ENCODE data around the gene PHACTR1.
"Not testable (repeated sequence)": the region's sequence is repeated elsewhere in the genome, so short reads cannot be mapped to it uniquely, and the experiment has no call there.

Gene PHACTR1

DNA sequence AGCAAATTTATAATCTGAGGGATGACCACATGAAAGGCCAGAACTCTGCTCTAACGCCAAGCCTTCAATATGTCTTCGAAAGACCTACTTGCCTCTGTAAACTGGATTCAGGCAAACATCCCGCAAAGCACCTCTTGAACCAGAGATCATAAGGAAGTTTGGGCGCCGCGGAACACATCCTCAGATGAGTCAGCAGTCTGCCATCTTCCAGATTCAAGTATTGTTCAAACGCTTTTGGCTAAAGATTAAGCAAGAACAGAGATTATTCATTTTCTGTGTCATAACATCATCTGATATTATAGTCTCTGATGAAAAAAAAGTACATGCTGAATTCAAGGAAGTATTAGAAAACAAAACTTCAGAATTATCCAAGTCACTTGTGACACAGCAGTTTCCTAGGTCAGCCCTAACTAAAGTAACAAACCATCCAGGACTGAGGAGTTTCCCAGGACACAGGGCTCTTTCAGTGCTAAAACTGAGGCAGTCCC, 591.0 kb downstream of the PHACTR1 start:
- no peaks in the 10 kb centered on the region for H3K9me3 ChIP-seq (ENCODE audit: control insufficient read depth, low read length)
- peaks cover 50% of the 10 kb centered on the region for H3K36me3 ChIP-seq (ENCODE audit: control insufficient read depth, insufficient read depth, low read length, severe bottlenecking)
- H3K27me3 ChIP-seq (replicated peaks; ENCODE audit: control insufficient read depth, insufficient read depth, low read length), result no peaks in the 10 kb centered on the region
- H3K4me3 ChIP-seq (ENCODE audit: low read length), result no peak overlapping the region
- no peak for DNase-seq (ENCODE audit: low read depth)
- peak overlapping the region; percentile 21 for H3K9ac ChIP-seq (ENCODE audit: low read length)
- H3K4me1 ChIP-seq (ENCODE audit: control insufficient read depth, insufficient read depth, low read length), result peaks cover 33% of the 10 kb centered on the region

DNA sequence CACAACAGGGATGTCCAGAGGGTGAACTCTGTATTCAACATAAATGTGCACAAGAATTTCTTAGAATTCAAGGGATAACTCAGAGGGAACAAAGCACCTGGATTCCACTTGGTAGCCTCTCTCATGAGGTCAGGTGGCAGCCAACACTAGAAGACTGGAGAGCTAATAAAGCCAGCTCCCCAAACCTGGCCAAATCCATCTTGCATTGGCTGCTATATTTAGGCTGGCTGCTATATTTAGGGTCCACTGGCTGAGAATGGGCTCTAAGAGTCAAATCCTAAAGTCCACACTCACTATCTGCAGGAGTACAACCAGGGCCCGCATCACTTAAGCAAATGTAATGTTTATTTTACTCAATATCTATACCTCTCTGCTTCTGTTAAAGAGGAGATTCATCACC, 591.8 kb downstream of the PHACTR1 start:
- no peak overlapping the region for H3K9ac ChIP-seq (ENCODE audit: low read length)
- H3K36me3 ChIP-seq (ENCODE audit: control insufficient read depth, insufficient read depth, low read length, severe bottlenecking), result peaks cover 56% of the 10 kb centered on the region
- peaks cover 25% of the 10 kb centered on the region for H3K4me1 ChIP-seq (ENCODE audit: control insufficient read depth, insufficient read depth, low read length)
- no peak overlapping the region for H3K4me3 ChIP-seq (ENCODE audit: low read length)
- H3K9me3 ChIP-seq (ENCODE audit: control insufficient read depth, low read length), result no peaks in the 10 kb centered on the region
- DNase-seq (ENCODE audit: low read depth), result no peak
- no peaks in the 10 kb centered on the region for H3K27me3 ChIP-seq (replicated peaks; ENCODE audit: control insufficient read depth, insufficient read depth, low read length)

DNA sequence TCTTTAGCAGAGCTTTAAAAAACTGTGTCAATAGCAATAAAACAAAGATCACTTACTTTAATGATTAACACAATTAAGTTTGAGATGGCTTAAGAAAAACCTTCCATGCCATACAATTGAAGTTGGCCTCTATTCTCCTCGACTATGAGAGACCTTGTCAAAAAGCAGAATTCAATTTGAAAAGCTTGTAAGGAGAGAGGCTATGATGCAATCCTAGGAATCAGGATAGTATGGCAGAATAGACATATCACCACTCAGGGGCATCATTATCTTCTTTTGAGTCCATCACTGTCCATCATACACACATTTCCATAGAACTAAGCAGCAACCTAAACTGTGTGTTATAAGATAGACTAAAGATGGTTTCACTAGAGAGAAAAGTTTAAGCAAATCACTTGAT, 594.6 kb downstream of the PHACTR1 start:
- H3K9me3 ChIP-seq (ENCODE audit: control insufficient read depth, low read length), result no peaks in the 10 kb centered on the region
- H3K36me3 ChIP-seq (ENCODE audit: control insufficient read depth, insufficient read depth, low read length, severe bottlenecking), result peaks cover 70% of the 10 kb centered on the region
- no peaks in the 10 kb centered on the region for H3K27me3 ChIP-seq (replicated peaks; ENCODE audit: control insufficient read depth, insufficient read depth, low read length)
- no peak overlapping the region for H3K9ac ChIP-seq (ENCODE audit: low read length)
- no peak overlapping the region for H3K4me3 ChIP-seq (ENCODE audit: low read length)
- H3K4me1 ChIP-seq (ENCODE audit: control insufficient read depth, insufficient read depth, low read length), result peaks cover 6% of the 10 kb centered on the region
- no peak for DNase-seq (ENCODE audit: low read depth)

DNA sequence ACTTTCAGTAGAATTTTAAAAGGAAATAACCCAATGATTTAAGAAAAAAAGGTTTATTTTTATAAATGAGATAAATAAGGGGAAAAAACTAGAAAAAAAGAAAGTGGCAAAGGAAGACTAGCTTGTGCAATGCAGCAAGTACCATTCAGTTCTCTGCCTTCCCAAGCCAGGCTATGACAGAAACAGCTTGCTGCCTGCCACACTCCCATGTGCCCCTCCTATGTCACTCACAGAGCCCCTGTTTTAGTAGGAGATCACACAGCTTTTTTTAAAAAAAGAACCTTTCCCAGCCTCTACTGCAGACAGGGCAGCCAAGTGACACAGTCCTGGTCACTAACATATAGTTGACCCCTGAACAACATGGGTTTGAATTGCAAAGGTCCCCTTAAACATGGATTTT, 598.2 kb downstream of the PHACTR1 start:
- Histone ChIP-seq H3K4me1 (ENCODE audit: control insufficient read depth, insufficient read depth, low read length) (no peaks in the 10 kb centered on the region), H3K4me3 (ENCODE audit: low read length) (no peak overlapping the region), H3K36me3 (ENCODE audit: control insufficient read depth, insufficient read depth, low read length, severe bottlenecking) (peaks cover 80% of the 10 kb centered on the region), H3K27me3 (replicated peaks; ENCODE audit: control insufficient read depth, insufficient read depth, low read length) (no peaks in the 10 kb centered on the region), H3K9me3 (ENCODE audit: control insufficient read depth, low read length) (no peaks in the 10 kb centered on the region), H3K9ac (ENCODE audit: low read length) (no peak overlapping the region)
- DNase-seq (ENCODE audit: low read depth), result no peak

DNA sequence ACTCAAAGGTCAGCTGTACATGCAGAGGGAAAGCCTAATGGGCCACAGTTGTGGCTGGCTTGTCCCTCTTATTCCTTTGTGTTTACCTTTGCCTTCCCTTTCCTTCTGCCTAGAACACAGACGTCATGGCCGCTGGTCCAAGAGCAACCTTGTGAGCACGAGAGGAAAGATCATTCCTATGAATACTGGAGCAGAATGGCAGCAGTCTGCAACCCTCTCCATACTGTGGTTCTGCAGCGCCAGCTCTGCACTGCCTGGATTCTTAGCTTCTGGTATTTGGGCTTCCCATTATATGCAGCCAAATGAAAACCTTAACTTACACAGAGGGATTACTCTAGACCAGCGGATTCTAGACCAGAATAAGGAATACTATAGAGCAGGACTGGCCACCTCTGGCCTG, 599.3 kb downstream of the PHACTR1 start:
- Histone ChIP-seq H3K9me3 (ENCODE audit: control insufficient read depth, low read length) (no peaks in the 10 kb centered on the region), H3K27me3 (replicated peaks; ENCODE audit: control insufficient read depth, insufficient read depth, low read length) (no peaks in the 10 kb centered on the region), H3K36me3 (ENCODE audit: control insufficient read depth, insufficient read depth, low read length, severe bottlenecking) (peaks cover 87% of the 10 kb centered on the region), H3K4me3 (ENCODE audit: low read length) (no peak overlapping the region), H3K4me1 (ENCODE audit: control insufficient read depth, insufficient read depth, low read length) (no peaks in the 10 kb centered on the region), H3K9ac (ENCODE audit: low read length) (no peak overlapping the region)
- DNase-seq (ENCODE audit: low read depth), result no peak

DNA sequence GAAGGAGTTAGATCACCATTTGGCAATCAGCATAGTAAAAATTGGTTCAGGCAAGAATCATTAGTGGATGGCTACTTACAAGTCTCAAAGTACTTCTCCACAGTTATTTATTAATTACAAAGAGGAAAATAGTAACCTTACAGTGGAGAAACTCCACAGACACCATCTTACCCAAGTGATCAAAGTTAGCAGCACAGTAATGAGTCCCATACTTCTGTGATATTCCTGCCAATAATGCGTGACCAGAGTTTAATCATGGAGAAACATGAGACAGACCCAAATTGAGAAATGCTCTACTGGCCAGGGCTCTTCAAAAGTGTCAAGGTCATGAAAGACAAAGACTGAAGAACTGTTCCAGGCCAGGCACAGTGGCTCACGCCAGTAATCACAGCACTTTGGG, 602.3 kb downstream of the PHACTR1 start:
- no peak overlapping the region for H3K9ac ChIP-seq (ENCODE audit: low read length)
- peaks cover 94% of the 10 kb centered on the region for H3K36me3 ChIP-seq (ENCODE audit: control insufficient read depth, insufficient read depth, low read length, severe bottlenecking)
- no peaks in the 10 kb centered on the region for H3K9me3 ChIP-seq (ENCODE audit: control insufficient read depth, low read length)
- H3K27me3 ChIP-seq (replicated peaks; ENCODE audit: control insufficient read depth, insufficient read depth, low read length), result no peaks in the 10 kb centered on the region
- H3K4me1 ChIP-seq (ENCODE audit: control insufficient read depth, insufficient read depth, low read length), result no peaks in the 10 kb centered on the region
- DNase-seq (ENCODE audit: low read depth), result no peak
- H3K4me3 ChIP-seq (ENCODE audit: low read length), result no peak overlapping the region

DNA sequence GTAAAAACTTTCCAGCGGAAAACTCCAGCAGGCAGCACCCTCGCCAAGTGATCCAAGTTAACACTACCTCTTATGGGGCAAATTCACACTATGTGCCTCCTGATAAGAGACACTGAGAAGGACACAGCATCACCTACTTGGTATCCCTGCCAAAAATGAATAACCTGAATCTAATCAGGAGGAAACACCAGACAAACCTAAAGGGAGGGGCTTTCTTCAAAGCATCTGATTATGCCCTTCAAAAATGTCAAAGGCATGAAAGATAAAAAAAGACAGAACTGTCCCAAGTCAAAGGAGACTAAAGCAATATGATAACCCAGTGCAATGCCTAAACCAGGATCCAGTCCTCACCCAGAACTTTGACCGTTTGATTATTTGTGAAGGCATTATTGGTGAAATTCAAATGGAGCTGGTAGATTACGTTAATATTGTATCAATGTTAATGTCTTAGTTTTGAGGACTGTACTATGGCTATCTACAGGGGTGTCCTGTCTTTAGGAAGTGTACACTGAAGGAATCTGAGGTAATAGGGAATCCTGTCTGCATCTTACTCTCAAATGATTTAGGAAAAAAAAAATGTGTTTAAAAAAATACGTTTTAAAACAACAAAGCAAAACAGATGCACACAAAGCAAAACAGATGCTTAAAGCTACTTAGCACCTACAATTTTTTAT, 603.5 kb downstream of the PHACTR1 start:
- Histone ChIP-seq H3K36me3 (ENCODE audit: control insufficient read depth, insufficient read depth, low read length, severe bottlenecking) (peaks cover 94% of the 10 kb centered on the region), H3K4me1 (ENCODE audit: control insufficient read depth, insufficient read depth, low read length) (no peaks in the 10 kb centered on the region), H3K27me3 (replicated peaks; ENCODE audit: control insufficient read depth, insufficient read depth, low read length) (no peaks in the 10 kb centered on the region), H3K4me3 (ENCODE audit: low read length) (no peak overlapping the region), H3K9ac (ENCODE audit: low read length) (no peak overlapping the region), H3K9me3 (ENCODE audit: control insufficient read depth, low read length) (no peaks in the 10 kb centered on the region)
- DNase-seq (ENCODE audit: low read depth), result no peak

DNA sequence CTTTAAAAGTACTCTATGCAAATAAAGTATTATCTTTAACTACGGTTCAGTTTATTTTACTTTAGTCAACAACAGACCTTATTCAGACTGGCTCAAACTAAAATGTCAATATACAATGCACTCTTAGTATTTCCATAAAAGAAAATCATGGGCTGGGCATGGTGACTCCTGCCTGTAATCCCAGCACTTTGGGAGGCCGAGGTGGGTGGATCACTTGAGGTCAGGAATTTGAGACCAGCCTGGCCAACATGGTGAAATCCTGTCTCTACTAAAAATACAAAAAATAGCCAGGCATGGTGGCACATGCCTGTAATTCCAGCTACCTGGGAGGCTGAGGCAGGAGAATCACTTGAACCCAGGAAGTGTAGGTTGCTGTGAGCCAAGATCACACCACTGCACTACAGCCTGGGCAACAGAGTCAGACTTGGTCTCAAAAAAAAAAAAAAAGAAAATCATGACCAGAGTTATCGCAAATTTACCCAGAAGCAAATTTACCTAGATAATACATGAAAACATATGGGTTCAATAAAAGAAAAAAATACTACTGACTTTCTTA, 609.5 kb downstream of the PHACTR1 start:
- not testable (repeated sequence) for H3K9ac ChIP-seq (ENCODE audit: low read length); H3K27me3 ChIP-seq (replicated peaks; ENCODE audit: control insufficient read depth, insufficient read depth, low read length); DNase-seq (ENCODE audit: low read depth); H3K9me3 ChIP-seq (ENCODE audit: control insufficient read depth, low read length); H3K4me3 ChIP-seq (ENCODE audit: low read length)
- Histone ChIP-seq H3K4me1 (ENCODE audit: control insufficient read depth, insufficient read depth, low read length) (peaks cover 16% of the 10 kb centered on the region), H3K36me3 (ENCODE audit: control insufficient read depth, insufficient read depth, low read length, severe bottlenecking) (peaks cover 40% of the 10 kb centered on the region)

DNA sequence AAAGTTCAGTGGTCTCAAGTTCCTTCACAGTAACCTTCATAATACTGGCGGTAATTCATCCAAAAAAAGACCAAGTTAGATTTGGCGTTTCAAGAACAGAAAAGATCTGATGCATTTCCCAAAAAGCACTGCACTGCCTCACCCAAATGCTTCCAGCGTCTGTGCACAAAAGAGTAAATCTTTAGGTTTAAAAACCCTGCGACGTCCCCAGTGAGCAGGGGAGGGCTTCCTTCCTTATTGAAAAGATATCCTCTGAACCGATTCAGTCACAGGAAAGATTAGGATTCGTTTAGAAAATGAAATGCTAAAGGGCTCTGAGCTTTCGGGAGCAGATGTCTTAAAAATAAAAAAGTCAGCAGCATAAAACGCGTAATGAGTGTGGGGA, 611.1 kb downstream of the PHACTR1 start:
- H3K4me1 ChIP-seq (ENCODE audit: control insufficient read depth, insufficient read depth, low read length), result peaks cover 16% of the 10 kb centered on the region
- peak; percentile 39 for DNase-seq (ENCODE audit: low read depth)
- H3K27me3 ChIP-seq (replicated peaks; ENCODE audit: control insufficient read depth, insufficient read depth, low read length), result no peaks in the 10 kb centered on the region
- H3K4me3 ChIP-seq (ENCODE audit: low read length), result peak overlapping the region; percentile 95
- H3K36me3 ChIP-seq (ENCODE audit: control insufficient read depth, insufficient read depth, low read length, severe bottlenecking), result peaks cover 24% of the 10 kb centered on the region
- peak overlapping the region; percentile 92 for H3K9ac ChIP-seq (ENCODE audit: low read length)
- H3K9me3 ChIP-seq (ENCODE audit: control insufficient read depth, low read length), result no peaks in the 10 kb centered on the region

DNA sequence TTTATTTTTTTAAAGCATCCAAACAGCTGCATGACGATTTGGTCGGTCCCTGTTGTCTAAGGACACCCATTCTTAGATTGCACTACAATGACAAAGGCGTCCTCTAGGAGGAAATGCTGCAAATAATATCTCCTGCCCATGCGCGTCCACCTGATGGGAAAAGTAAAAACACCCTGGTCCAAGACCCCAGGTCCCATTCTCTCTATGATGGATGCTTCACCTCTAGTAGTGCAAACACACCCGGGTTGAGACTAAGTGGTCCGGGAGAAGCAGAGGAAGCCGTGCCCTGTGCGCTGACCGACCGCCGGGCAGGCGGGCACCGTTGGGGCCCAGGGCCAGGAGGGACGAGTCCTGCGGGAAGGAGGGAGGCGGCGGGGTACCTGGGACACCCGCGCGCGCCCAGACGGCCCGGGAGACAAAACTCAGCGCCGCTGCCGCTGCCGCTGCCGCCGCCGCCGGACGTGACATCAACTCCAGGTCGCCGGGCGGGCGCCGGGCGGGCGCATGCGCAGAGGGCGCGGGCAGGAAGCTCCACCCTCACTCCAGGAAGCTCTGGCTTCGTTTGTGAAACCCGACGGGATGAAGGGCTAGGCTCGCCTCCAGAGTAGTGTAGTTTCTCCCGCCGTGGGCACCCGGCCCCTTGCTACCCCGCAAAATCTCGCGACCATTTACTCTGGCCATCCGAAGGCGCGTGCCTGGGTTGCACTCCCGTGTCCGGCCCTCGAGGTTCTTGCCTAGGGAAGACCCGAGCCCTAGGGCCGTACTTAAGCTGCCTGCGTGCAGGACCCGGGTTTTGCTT, 611.7 kb downstream of the PHACTR1 start, which contains the start of gene TBC1D7:
TSS of gene TBC1D7 (minus strand) at position 462 of the 799 bp plus-strand sequence. CDS start 1,639 bp downstream, outside the sequence.
- Histone ChIP-seq H3K4me3 (ENCODE audit: low read length) (peak within 1 kb of the TSS; percentile 95), H3K9me3 (ENCODE audit: control insufficient read depth, low read length) (no peaks in the 10 kb centered on the region), H3K36me3 (ENCODE audit: control insufficient read depth, insufficient read depth, low read length, severe bottlenecking) (peaks cover 21% of the 10 kb centered on the region)

DNA sequence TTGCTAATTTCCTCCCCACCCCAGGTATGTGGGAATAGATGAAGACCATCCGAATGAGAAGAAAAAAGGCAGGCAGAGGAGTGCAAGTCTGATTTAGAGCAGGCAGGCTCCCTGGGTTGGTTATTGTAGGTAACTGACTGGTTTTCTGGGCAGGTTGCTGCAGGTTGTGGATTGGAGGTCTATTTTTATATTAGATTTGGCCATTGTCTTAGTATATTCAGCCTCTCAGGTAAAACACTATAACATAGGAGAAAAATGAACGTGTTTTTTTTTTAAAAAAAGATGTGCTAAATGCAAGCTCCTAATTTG, 612.3 kb downstream of the PHACTR1 start:
- Histone ChIP-seq H3K36me3 (ENCODE audit: control insufficient read depth, insufficient read depth, low read length, severe bottlenecking) (peaks cover 15% of the 10 kb centered on the region), H3K9ac (ENCODE audit: low read length) (peak overlapping the region; percentile 92), H3K4me3 (ENCODE audit: low read length) (peak overlapping the region; percentile 95), H3K27me3 (replicated peaks; ENCODE audit: control insufficient read depth, insufficient read depth, low read length) (no peaks in the 10 kb centered on the region), H3K9me3 (ENCODE audit: control insufficient read depth, low read length) (no peaks in the 10 kb centered on the region), H3K4me1 (ENCODE audit: control insufficient read depth, insufficient read depth, low read length) (peaks cover 16% of the 10 kb centered on the region)
- no peak for DNase-seq (ENCODE audit: low read depth)

More for the DNA sequence above, 611.7 kb downstream of the PHACTR1 start, which contains the start of gene TBC1D7:
- Histone ChIP-seq H3K4me1 (ENCODE audit: control insufficient read depth, insufficient read depth, low read length) (peaks cover 16% of the 10 kb centered on the region), H3K9ac (ENCODE audit: low read length) (peak within 1 kb of the TSS; percentile 92), H3K27me3 (replicated peaks; ENCODE audit: control insufficient read depth, insufficient read depth, low read length) (no peaks in the 10 kb centered on the region)
- peak; percentile 97 for DNase-seq (ENCODE audit: low read depth)
